ENCODE measurements around the gene GP1BA. TPM values are rescaled to one million over a fixed set of nuclear protein-coding genes. Genes with fewer than 3 reads are reported as not detected.

GP1BA gene
- total RNA-seq, 2 donors from 2014 or later = not detected

Small RNAs within 50 kb of the gene (microRNA-seq; reads per million reads assigned to microRNA genes)
- gene MIR6864 (ENCODE audit: borderline microRNAs expressed in 2 of 2) = 0.52 to 0.97 reads per million in 2 donors
- 0 reads per million in 2 donors for gene MIR6865 (ENCODE audit: borderline microRNAs expressed in 2 of 2)

Other genes starting within 250 kb of the GP1BA start
- gene PELP1, start 228.1 kb upstream of the GP1BA start, total RNA-seq = 10 to 100 TPM; 33.3 to 37.8 TPM
- 10 to 100 TPM; 50.7 to 63.8 TPM for gene ARRB2, start 221.6 kb upstream of the GP1BA start, total RNA-seq
- gene MED11, start 200.8 kb upstream of the GP1BA start, total RNA-seq = 10 to 100 TPM in 1 of 2 donors, 1 to 10 TPM in 1; 10.0 to 10.8 TPM
- gene ZMYND15, start 192.4 kb upstream of the GP1BA start, total RNA-seq = 1 to 10 TPM; 1.1 to 1.2 TPM
- 10 to 100 TPM; 14.8 to 20.4 TPM for gene CXCL16, start 192.3 kb upstream of the GP1BA start, total RNA-seq
- not detected for gene TM4SF5, start 160.4 kb upstream of the GP1BA start, total RNA-seq
- gene VMO1, start 145.9 kb upstream of the GP1BA start, total RNA-seq = 1 to 10 TPM; 2.1 to 3.4 TPM
- not detected for gene GLTPD2, start 143.3 kb upstream of the GP1BA start, total RNA-seq
- gene PSMB6, start 136.1 kb upstream of the GP1BA start, total RNA-seq = 100 to 1,000 TPM in 1 of 2 donors, 10 to 100 TPM in 1; 87.5 to 103 TPM
- 10 to 100 TPM; 22.2 to 30.3 TPM for gene PLD2, start 125.1 kb upstream of the GP1BA start, total RNA-seq
- 10 to 100 TPM; 53.3 to 67.0 TPM for gene MINK1, start 98.9 kb upstream of the GP1BA start, total RNA-seq
- gene C17orf107, start 32.7 kb upstream of the GP1BA start, total RNA-seq = 1 to 10 TPM in 1 of 2 donors, under 1 TPM in 1; 1.00 to 1.3 TPM
- gene CHRNE, start 29.2 kb upstream of the GP1BA start, total RNA-seq = 1 to 10 TPM in 1 of 2 donors, under 1 TPM in 1; 0.57 to 1.5 TPM
- gene SLC25A11, start 7.8 kb downstream of the GP1BA start, total RNA-seq = 10 to 100 TPM; 33.0 to 43.7 TPM
- 10 to 100 TPM; 62.7 to 77.3 TPM for gene RNF167, start 8.0 kb downstream of the GP1BA start, total RNA-seq
- gene PFN1, start 16.3 kb downstream of the GP1BA start, total RNA-seq = 100 to 1,000 TPM; 582 to 588 TPM
- 1 to 10 TPM; 3.2 to 4.3 TPM for gene ENO3, start 18.8 kb downstream of the GP1BA start, total RNA-seq
- 10 to 100 TPM; 47.0 to 50.7 TPM for gene SPAG7, start 35.5 kb downstream of the GP1BA start, total RNA-seq
- gene CAMTA2, start 55.4 kb downstream of the GP1BA start, total RNA-seq = 10 to 100 TPM; 52.0 to 72.2 TPM
- 1 to 10 TPM in 1 of 2 donors, under 1 TPM in 1; 0.60 to 1.3 TPM for gene INCA1, start 65.2 kb downstream of the GP1BA start, total RNA-seq
- gene KIF1C, start 65.7 kb downstream of the GP1BA start, total RNA-seq = 100 to 1,000 TPM; 192 to 254 TPM
- gene SLC52A1, start 103.1 kb downstream of the GP1BA start, total RNA-seq = under 1 TPM in 1 of 2 donors, not detected in 1; 0.14 TPM
- gene ZFP3, start 146.2 kb downstream of the GP1BA start, total RNA-seq = 1 to 10 TPM; 4.1 to 4.6 TPM
- 1 to 10 TPM; 3.7 to 6.3 TPM for gene ZNF232, start 179.6 kb downstream of the GP1BA start, total RNA-seq
- under 1 TPM in 1 of 2 donors, not detected in 1; 0.19 TPM for gene USP6, start 183.8 kb downstream of the GP1BA start, total RNA-seq